GM18517 (cell line): ENCODE data around the gene RAD21L1.
"Not testable (repeated sequence)": the region's sequence is repeated elsewhere in the genome, so short reads cannot be mapped to it uniquely, and the experiment has no call there.

Experiments
- ATAC-seq: cut with Tn5 transposase; IDR thresholded peaks from one replicate; pipeline ENCODE4 v1.9.1; 2021; ENCODE audit warnings: mild to moderate bottlenecking, moderate library complexity; ENCODE audit not compliant: unreplicated experiment

The RAD21L1 gene

GRCh38 chr20:1224205-1224890 lies 1.5 kb upstream of the RAD21L1 start:
- ATAC-seq = no peak

- ATAC-seq = no peak
Measured at GRCh38 chr20:1225263-1225782, 521 bp upstream of the RAD21L1 start.

GRCh38 chr20:1229541-1229940 lies 3.7 kb downstream of the RAD21L1 start:
- ATAC-seq = no peak

GRCh38 chr20:1232286-1233111 lies 6.7 kb downstream of the RAD21L1 start:
- ATAC-seq = peak; percentile 48

DNA sequence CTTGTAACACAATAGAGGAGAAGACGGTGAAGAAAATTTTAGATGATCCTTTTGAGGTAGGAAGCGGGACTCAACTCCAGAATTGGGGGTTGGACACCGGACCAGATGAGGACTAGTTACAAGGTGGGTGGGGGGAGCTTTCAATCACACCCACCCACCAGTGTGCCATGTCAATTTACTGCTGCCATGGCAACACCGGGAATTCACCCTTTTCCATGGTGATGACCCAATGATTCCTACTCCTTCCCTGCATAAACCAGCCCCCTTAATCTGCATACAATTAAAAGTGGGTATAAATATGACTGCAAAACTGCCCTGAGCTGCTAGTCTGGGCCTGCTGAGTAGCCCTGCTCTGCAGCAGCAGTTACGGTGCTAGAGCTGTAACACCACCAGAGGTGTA lies 14.7 kb downstream of the RAD21L1 start:
- ATAC-seq = no peak

DNA sequence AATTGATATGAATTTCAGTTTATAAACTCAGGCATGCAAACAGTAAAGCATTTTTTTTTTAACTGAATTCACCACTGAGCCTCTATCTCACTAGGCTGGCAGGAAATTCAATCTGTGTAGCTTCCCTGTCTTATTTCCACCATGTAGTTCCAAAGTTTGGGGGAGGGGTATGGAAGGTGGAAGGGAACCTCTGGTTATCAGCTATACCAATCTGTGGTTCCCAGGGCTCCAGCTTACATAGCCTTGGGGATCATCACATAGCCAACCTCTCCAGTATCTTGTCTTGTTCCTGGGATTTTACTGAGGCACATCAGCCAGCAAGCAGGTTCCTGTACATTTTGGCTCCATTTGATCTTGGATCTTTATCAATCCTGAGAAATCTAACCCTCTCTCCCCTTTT lies 15.6 kb downstream of the RAD21L1 start:
- ATAC-seq = no peak

DNA sequence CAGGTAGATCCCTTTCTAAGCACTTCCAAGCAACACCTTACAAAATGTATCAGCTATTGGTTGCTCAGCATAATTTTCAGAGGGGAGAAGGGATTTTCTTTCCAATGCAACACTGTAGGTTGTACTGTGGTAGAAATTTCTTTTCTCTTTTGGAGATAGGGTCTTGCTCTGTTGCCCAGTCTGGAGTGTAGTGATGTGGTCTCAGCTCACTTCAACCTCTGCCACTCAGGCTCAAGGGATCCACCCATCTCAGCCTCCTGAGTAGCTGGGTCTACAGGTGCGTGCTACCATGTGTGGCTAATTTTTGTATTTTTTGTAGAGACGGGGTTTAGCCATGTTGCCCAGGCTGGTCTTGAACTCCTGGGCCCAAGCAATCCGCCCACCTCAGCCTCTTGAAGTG lies 16.3 kb downstream of the RAD21L1 start:
- no peak for ATAC-seq

DNA sequence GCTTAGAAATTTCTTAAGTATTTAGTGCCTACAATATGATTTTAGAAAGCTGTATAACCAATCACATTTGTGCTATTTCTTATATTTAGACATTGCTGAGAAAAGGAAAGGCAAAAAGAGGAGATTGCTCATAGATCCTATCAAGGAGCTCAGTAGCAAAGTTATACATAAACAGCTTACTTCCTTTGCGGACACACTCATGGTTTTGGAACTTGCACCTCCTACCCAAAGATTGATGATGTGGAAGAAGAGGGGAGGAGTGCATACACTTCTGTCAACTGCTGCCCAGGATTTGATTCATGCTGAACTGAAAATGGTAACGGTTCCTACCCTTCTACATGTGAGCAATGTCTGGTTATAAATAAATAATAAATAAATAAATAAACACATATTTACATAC lies 16.7 kb downstream of the RAD21L1 start:
- no peak for ATAC-seq

- no peak for ATAC-seq
Measured at GRCh38 chr20:1245578-1245977, 19.7 kb downstream of the RAD21L1 start.

DNA sequence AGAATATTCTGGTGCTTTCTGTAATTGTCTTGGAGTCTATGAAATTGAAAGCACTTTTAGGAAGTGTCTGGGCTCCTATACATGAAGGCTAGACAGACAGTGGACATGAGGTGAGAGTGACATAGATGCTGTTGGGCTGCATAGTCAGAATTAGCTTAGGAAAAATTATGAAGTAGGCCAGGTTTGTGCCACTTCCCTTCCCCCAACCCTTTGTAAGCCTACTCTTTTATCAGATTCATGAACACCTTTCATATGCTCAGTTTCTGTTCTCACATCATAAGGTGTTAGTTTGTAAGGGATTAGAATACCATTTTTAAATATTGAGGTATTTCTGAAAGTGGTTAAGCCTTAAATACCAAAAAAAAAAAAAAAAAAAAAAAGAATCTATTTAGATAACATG lies 21.8 kb downstream of the RAD21L1 start:
- no peak for ATAC-seq

DNA sequence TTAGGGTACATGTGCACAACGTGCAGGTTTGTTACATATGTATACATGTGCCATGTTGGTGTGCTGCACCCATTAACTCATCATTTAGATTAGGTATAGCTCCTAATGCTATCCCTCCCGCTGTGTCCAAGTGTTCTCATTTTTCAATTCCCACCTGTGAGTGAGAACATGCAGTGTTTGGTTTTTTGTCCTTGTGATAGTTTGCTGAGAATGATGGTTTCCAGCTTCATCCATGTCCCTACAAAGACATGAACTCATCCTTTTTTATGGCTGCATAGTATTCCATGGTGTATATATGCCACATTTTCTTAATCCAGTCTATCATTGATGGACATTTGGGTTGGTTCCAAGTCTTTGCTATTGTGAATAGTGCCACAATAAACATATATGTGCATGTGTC lies 24.4 kb downstream of the RAD21L1 start:
- ATAC-seq = not testable (repeated sequence)

GRCh38 chr20:1252416-1252815 lies 26.6 kb downstream of the RAD21L1 start:
- no peak for ATAC-seq

DNA sequence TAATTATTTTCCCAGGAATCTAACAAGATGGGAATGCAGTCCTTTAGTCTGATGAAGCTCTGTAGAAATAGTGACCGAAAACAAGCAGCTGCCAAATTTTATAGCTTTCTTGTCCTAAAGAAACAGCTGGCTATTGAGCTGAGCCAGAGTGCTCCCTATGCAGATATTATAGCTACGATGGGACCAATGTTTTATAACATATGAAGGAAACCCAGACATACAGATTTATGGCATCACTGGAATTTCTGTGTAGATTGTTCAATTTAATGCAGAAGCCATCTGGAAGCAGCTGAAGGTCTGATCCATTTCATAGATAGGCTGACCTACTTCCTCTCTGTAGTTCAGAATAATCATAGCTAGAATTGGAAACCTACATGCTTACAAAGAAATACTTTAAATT lies 28.4 kb downstream of the RAD21L1 start:
- no peak for ATAC-seq

GRCh38 chr20:1255675-1256074 lies 29.8 kb downstream of the RAD21L1 start:
- ATAC-seq = no peak

DNA sequence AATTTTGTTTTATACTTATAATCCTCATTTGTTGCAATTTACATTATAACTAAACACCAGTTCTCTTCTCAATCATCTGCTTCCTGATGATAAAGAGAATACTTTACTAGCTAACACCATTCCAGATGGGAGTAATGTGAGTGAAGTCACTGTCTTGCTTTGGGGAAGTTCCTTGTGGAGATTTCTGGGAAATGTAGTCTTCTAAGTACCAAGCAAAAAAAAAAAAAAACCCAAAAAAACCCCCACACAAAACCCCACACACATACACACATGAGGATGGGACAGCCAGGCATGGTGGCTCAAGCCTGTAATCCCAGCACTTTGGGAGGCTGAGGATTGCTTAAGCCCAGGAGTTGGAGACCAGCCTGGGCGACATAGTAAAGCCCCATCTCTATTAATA lies 38.0 kb downstream of the RAD21L1 start:
- ATAC-seq = no peak

GRCh38 chr20:1264727-1265126 lies 38.9 kb downstream of the RAD21L1 start:
- ATAC-seq = no peak

DNA sequence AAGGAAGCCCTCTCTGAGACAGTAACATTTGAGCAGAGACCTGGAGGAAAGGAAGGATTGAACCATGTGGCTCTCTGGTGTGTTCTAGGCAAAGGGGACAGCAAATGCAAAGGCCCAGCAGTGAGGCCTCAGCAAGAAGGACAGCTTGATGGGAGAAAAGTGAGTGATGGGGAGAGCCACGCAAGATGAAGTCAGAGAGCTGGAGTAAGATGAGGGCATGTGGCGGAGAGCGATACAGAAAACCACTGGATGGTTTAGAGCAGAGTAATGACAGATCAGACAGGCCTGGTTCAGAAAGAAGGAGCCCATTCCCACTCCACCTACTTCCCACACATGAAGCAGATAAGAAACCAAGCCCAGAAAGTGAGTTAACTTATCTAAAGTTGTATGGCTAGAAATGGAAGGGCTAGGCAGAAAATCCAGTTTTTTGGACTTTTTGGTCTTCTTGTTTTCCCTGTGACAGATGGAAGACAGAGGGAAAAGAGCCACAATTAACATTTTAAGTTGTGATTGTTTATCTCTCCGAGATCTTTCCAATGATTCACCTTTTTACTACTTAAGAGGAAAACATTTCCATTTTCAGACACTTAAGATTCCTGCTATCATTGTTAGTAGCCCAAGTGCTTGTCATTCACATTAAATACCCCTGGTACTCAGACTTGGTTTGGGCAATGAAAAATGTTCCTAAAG lies 39.5 kb downstream of the RAD21L1 start:
- ATAC-seq = no peak

DNA sequence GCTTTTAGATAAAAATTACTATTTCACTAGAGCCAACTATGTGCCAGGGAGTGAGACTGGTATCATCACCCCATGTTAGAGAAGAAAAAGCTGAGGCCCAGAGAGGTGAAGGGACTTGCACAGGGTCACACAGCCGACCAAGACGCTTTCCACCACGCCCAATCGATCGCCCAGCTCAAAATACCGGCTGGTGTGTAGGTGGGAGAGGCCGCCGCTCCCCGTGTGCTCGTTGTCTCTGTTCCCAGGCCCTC lies 40.0 kb downstream of the RAD21L1 start:
- ATAC-seq = no peak

GRCh38 chr20:1266167-1266973 lies 40.5 kb downstream of the RAD21L1 start, which contains the start of gene SNPH:
SNPH (plus strand) TSS chr20:1266294; CDS start chr20:1296240, 29,946 bp downstream.
- no peak for ATAC-seq

DNA sequence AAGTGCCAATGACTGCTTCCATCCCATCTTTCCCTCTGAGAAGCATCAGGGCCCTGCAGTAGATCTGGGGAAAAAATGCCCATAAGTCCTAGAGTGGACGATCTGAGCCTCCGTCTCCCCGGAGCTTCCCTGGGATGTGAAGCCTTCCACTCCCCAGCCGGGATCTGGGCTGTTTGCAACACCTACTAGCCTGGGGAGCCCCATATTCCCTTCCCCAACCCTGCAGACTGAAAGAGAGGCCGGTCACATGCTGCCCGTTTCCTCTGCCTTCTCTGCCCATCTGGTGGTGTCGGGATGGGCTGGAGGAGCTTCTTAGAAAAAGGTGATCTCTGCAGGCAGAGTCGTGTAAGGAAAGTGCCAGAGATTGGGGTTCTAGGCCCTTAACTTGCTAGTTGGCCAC lies 41.3 kb downstream of the RAD21L1 start:
- no peak for ATAC-seq

DNA sequence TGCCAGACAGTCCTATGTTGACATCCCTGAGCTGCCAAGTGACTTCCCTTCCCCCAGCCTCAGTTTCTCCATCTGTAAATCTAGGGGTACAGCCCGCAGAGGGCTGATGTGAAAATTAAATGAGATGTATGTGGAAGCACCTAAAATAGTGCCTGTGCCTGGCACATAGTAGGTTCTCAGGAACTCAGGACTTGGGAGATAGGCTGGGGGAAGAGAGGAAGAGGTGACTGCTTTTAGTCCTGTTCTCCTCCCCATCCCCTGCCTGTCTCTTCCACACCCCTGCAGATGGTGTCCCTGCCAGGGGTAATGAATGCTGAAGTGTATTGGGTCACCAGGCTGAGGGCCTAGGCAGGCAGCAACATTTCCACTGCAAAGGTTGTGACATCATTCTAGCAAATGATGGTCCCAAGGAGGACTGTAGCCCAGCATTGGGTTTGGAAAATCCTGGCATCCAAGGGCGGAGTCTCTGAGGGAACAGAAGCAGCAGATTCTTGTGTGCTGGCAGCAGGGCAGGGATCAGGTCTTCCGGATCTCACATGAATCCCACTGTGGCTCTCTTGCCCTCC lies 42.0 kb downstream of the RAD21L1 start:
- ATAC-seq = no peak
